T-helper 9 cell (primary cell): ENCODE results near the gene MSI2.

Experiments
- DNase-seq: peaks from one replicate; pipeline ENCODE4 v3.0.0-alpha.2; 2020

The MSI2 gene

DNA sequence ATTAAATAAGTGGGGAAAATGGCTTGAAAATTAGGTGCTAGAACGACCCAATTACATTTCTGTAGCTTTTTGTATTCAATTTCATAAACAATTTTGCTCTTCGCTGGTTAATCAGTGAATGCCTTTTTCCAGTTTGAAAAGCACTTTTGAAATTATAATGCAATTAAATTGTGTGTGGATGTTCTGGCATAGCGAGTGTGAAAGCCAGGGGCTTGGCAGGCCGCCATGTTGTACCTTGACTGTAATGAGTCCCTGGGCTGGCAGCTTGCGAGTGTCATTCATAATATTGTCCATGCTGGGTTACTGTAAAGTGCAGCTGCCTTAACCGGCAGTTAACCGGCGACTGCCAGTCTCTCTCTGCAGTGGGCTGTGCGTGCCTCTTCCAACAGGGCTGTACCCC is 310.9 kb downstream of the MSI2 start:
- no peak for DNase-seq

DNA sequence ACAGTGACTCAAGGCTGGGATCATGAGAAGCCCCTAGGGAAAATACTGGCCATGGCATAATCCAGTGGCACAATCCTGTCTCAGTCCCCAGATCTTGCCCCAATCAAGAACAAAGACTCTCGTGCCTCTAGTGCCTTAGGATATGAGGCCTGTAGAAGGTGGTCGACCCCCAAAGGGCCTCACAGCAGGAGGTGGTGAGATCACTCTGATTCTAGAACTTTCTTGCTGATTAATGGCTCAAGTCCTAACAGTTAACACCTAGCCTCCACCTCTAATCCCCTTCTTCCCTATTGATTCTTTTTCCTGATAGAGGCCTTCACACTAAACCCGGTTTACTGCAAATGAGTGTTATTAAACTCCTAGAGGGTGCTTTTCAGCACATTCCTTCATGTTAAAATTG is 312.0 kb downstream of the MSI2 start:
- DNase-seq = no peak

GRCh38 chr17:57569021-57569420 is 312.7 kb downstream of the MSI2 start:
- DNase-seq = no peak

GRCh38 chr17:57569853-57570252 is 313.5 kb downstream of the MSI2 start:
- DNase-seq = no peak

GRCh38 chr17:57570724-57571344 is 314.5 kb downstream of the MSI2 start:
- no peak for DNase-seq

GRCh38 chr17:57572062-57572461 is 315.7 kb downstream of the MSI2 start:
- no peak for DNase-seq

GRCh38 chr17:57572600-57572999 is 316.3 kb downstream of the MSI2 start:
- no peak for DNase-seq

- no peak for DNase-seq
These were observed 317.8 kb downstream of the MSI2 start for GRCh38 chr17:57574040-57574513.

DNA sequence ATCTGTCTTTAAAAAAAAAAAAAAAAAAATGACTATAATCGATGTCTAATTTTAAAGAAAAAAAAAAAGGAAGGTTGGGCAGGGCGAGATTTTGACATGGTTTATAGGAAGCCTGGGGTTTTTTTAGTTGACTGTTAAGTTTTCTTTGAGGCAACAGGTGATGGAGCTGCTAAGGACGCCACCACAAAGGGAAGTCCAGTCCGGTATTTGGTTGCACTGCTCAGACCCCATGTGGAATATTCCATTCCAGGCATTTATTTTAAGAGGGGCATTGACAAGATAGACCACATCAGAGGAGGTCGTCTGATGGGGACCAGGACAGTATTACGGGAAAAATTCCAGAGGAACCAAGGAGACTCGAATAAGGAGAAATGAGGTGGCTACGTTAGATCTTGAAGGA is 320.4 kb downstream of the MSI2 start:
- DNase-seq = no peak

DNA sequence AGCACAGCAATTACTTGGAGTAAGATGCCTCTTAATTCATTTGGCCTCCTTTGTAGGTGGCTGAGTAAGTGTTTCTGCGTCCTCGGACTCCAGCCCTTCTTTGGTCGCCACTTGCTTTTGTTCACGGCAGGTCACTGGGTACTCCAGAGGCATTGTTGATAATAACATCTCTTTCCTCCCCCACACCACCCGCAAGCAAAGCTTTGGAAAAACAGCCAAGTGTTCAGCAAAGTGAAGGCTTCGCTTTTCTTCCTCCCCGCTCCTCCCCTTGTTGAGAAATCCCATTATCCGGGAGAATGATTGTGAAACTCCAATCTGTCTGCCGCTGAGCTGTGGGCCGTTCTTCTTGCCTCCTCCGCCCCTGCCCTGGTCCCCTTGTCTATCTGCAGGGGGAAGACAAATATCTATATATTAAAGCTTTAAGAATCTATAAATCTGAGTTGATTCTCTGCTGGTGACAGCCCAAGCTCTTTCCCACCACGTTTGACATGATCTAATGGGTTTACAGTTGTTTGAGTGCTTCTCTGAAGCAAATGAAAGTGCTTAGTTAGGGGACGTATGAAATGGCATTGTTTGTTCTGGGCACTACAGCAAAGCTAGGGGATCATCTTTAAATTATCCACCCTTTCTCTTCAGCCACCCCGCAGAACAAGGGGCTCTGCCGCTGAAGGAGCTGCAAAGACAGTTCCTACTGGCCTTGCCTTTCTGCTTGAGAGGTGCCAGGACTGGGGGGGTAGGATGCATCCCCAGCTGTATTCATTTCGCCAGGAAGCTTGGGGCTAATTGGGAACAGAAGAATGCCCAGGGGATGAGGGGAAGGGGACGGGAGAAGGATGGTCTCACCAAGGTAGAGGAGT is 321.7 kb downstream of the MSI2 start:
- DNase-seq = no peak

- no peak for DNase-seq
These were observed 322.4 kb downstream of the MSI2 start for GRCh38 chr17:57578608-57579225.

DNA sequence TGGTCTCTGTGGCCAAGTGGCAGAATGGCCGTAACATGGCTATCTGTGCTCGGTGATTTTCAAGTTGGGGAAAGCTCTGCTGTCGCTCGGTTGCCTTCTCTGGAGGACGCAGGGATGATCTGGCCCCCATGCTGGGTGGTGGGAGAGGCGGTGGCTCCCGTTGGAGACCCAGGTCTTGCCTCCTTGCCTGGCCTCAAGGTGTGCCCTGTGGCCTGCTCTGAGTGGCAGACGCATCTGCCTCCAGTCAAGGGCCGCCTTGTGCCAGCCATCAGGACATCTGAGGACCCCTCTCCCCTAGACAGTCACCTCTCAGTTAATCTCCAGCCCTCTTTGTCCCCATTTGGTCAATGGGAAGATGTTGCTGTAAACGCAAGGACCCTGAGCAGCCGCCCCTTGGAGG is 322.9 kb downstream of the MSI2 start:
- DNase-seq = no peak

DNA sequence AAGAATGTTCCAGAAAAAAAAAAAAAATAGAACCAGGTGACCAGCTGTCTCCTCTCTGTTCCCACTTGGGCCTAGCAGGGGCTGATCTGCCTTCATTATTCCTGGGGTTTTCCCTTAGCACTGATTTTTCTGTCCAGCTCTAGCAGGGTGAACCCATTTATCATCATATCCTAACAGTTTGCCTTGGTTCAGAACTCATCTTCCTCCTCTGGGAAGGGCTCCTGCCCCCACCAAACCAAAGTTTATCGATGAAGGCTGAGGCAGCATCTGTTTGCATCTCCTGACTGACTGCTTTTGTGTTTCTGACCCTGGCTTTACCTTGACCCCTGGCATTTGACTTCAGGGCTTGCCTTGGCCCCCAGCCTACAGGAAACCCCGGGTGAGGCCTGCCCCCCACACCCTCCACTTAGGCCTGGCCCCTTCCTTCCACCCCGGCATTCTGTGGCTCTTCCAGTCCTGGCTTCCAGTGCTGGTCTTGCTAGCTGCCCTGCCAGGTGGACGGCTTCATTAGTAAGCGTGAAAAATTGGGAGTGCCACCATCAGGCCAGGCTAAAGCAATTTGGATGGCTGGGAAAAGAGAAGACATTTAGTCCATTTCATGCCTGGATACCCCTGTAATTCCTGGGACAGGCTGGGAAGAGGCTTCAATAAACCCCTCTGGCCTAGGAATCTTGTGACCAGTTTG is 323.9 kb downstream of the MSI2 start:
- no peak for DNase-seq

DNA sequence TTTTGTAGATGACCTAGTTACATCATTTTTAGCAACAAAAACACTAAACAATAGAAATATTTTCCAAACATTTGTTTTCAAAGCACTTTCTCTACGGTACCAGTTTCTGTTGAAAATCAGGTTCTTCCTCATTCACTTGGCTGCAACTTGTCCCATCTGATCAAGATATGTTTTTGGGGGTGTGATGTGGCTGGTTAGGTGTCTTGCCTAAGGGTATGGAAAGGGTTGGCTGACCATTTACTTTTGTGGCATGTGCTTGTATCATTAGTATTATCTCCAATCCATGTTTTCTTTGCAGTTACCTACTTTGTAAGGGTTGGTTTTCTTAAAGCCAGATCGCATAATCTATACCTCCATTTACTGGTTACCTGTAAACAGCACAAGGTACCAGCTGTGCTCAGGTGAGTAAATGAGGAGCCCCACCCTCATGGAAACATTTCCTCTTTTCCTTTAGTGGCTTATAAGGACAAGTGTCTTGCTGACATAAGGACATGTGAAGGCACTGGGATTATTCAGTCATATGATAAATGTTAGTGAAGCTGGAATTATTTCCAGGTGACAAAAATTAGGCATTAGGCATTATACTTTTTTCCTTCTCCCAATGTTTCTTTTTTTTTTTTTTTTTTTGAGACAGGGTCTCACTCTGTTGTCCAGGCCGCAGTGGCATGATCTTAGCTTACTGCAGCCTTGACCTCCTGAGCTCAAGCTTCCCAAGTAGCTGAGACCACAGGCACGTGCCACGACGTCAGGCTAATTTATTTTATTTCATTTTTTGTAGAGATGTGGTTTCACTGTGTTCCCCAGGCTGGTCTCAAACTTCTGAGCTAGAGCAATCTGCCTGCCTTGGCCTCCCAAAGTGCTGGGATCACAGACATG is 326.8 kb downstream of the MSI2 start:
- DNase-seq = no peak

GRCh38 chr17:57584050-57584551 is 327.8 kb downstream of the MSI2 start:
- DNase-seq = no peak

GRCh38 chr17:57585341-57586195 is 329.2 kb downstream of the MSI2 start:
- DNase-seq = no peak

DNA sequence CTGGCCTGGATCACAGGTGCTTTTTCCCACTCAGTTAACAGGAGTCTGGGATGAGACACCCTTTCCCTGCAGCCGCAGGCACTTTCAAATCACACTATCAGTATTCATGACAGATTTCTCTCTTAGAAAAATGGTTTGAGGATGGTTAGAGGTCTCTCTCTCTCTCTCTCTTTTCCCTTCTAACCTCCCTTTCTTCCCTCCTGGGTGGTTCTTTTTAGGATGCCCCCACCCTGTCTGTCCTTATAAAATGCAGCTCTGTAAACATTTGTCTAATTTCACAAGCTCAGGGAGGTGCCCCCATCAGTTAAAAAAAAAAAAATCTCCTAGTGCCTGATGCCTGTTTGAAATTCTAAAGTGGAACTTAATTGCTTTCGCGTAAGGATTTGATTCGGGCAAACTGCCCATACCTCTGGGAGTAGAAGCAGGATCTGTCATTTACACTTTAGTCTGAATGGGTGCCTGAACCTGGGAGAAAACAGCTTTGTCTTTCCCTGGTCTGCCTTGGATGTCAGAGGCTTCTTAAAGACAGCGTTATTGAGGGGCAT is 329.9 kb downstream of the MSI2 start:
- DNase-seq = no peak

- no peak for DNase-seq
These were observed 330.4 kb downstream of the MSI2 start for GRCh38 chr17:57586742-57587141.

DNA sequence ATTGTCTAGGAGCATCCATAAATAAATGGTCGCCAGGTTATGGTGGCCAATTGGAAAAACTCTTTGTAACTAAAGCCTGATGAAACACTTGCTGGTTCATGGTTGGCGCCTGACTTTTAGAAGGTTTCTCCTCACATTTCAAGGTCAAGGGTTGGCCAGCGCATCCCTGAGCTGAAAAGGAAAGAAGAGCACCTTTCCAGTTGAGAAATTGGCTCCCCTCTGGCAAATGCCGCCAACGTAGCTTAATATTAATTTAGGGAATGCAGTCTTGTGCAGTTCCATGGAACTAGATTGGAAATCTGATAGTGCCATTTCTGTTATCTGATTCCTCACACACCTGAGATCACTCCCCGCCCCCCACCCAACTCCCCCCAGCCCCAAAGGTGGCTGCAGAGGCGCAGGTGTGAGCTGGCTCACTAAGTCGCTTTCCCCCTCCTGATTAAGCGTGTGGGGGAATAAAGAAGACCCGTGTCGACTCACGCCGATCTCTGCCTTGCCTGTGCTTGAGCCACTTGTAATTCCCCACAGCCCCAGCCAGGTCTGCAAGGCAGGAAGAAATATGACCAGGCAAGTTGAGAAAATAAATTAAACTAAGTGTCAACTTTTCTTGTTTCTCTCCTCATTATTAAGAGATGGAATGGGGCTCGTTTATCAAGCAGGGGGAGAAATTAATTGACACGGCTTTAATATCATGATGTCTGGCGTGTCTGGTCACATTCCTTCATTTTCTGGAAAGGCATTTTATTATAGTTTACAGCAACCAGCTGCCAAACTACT is 331.1 kb downstream of the MSI2 start:
- no peak for DNase-seq

DNA sequence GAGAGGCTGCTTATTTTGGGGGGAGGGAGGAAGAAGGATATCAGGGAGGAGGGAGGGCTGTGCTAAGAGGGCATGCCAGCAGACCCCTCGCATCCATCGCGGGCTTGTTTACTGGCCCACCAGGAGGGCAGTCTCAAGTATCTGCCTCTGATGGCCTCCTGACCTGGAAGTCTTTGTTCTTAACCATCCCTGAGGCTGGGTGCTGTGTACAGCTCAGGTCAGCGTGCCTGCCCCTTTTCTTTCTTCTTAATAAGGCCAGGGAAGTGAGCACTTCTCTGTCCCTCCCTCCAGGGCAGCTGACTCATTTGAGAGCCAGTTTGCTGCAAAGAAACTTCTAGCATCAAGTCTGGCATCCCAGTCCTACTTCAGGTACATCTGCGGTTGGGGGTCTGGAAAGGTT is 331.8 kb downstream of the MSI2 start:
- no peak for DNase-seq
